Fibroblast of the conjunctiva (primary cell): ENCODE results near the gene METTL23.

Experiments used
- DNase-seq: peaks from one replicate; pipeline ENCODE4 v3.0.0-alpha.2; 2010; ENCODE audit warnings: low read depth

Gene METTL23

DNA sequence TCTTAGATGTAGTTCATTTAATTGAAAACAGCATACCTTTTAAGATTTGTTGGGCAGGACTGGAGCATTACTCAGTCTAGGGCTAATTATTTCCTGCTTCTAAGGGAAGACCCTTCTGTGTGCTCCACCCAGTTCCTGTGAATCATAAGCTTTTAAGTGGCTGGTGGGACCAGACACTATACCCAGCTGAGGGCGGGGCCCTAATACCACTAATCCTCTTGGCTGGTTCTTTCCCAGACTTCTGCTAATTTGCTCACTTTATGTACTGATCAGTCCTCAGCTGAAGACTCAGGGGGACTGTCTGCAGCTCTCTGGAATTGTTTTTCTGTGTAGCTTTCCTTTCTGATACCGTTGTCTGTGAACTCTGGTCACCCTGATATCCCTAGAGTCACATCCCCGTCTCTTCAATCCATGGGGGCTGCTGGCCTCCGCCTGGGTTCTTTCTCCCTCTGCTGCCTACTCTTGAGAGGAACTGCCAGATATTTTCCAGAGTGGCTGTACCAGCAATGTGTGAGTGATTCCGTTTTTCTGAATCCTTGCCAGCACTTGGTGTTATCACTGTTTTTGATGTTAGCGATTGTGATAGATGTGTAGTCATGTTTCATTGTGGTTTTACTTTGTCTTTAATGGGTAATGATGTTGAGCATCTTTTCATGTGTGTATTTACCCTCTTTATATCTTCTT, 46.3 kb downstream of the METTL23 start:
- DNase-seq, result peak; percentile 77

DNA sequence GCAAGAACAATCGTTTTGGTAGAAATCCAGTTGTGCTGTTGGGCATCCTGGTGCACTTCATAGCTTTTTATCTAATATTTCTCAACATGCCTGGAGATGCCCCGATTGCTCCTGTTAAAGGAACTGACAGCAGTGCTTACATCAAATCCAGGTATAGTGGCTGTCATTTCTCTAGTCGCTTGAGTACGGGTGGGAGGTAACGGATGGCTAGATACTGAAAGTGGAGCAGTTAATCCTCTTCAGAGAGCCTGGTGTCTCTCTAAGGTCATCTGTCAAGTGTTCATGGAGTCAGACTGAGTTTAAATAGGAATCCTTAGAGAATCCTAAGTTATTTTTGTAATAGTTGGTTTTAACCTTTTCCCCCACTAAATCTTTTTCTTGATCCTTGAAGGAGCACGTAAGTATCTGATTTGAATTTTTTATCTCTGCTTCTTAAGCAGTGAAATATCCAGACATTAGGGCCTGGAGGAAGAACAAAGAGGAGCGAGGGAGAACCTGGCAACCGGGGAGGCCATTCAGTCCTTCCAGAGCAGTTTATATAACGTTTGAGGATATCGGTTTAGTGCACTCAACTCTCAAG, 48.5 kb downstream of the METTL23 start:
- DNase-seq, result no peak

DNA sequence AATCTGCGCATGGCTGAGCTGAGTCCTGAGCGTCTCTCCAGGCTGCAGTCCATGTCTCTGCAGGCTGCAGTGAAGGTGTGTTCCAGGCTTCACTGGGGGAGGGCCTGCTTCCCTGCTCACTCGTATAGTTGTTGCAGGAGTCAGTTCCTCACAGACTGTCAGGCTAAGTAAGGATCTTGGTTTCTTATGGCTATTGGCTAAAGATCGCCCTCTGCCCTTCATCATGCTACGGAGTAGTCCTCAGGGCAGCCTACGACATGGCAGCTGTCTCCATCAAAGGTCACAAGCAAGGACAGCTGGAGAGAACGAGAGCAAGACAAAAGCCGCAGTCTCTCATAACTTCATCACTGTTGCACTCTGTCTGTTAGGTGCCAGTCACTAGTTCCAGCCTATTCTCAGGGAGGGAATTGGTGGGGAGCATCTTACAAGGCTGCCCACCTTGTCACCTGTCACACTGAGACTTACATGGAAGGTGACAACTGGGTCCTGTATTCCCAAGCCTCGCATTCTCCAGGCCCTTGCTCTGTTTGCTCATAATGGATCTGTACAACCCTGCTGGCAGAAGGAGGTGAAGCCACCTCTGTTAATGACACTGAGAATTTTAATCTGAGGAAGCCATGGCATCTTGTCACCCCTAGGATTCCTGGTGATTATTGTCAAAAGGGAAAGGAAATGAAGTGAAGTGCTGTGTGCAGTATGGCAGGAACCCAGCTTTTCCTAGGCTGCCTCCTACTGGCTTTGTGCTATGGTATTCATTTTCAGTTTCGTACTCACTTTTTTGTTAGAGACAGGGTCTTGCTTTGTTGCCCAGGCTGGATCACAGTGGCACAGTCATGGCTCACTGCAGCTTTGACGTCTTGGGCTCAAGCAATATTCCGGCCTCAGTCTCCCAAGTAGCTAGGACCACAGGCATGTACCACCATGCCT, 54.7 kb downstream of the METTL23 start:
- no peak for DNase-seq

DNA sequence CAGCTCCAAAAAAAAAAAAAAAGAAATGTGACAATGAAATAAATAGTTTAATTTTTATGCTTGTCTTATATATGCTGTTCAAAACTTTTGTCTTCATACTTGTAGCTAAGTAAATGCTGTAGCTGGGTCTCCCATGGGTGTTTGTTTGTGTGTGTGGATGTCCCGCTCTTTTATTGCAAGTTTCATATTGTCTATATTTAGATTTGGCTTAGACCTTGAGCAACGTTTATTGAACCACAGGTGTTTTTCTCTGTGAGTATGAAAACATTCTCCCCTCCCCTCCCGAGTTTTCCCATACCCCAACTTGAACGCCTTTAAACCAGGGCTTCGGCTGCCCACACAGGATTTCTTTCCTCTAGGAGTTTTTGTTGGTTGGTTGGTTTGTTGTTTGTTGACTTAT, 56.5 kb downstream of the METTL23 start:
- no peak for DNase-seq
